Ovary (tissue), 3 donors: ENCODE results near the gene HADHA.

ENCODE experiments used
- CTCF ChIP-seq, 3 donors: fragments of 450-650 bp in 2 of 3; fragments of 200-600 bp in 1 of 3; IDR thresholded peaks; one replicate each; pipeline versions ENCODE4 v1.5.1 to v1.8.0; 2016 to 2022; ENCODE audit warnings: antibody characterized with exemption in 3 of 3, mild to moderate bottlenecking in 1 of 3
- EP300 ChIP-seq: sonication (generic); formaldehyde crosslinking; IDR thresholded peaks from one replicate; pipeline ENCODE4 v1.6.1; 2017; ENCODE audit warnings: antibody characterized with exemption
- POLR2A ChIP-seq: fragments of 450-650 bp; IDR thresholded peaks from one replicate; pipeline ENCODE4 v1.6.1; 2017; ENCODE audit warnings: antibody characterized with exemption, mild to moderate bottlenecking, moderate library complexity
- donor health status: DM: no; HTN: no; CAD: no.

- TF ChIP-seq CTCF (IDR thresholded peaks at IDR 0.05): no peak
- TF ChIP-seq POLR2A: no peak
- TF ChIP-seq EP300: no peak
These were observed 27.8 kb downstream of the HADHA start for GRCh38 chr2:26216587-26216986.
